ENCODE results near the gene NMT1.

GRCh38 chr17:45138911-45139532 lies 77.9 kb downstream of the NMT1 start:
- TF ChIP-seq TAF1 (conservative IDR thresholded peaks at IDR 0.05) = no peak
- TF ChIP-seq, protein P1, sequence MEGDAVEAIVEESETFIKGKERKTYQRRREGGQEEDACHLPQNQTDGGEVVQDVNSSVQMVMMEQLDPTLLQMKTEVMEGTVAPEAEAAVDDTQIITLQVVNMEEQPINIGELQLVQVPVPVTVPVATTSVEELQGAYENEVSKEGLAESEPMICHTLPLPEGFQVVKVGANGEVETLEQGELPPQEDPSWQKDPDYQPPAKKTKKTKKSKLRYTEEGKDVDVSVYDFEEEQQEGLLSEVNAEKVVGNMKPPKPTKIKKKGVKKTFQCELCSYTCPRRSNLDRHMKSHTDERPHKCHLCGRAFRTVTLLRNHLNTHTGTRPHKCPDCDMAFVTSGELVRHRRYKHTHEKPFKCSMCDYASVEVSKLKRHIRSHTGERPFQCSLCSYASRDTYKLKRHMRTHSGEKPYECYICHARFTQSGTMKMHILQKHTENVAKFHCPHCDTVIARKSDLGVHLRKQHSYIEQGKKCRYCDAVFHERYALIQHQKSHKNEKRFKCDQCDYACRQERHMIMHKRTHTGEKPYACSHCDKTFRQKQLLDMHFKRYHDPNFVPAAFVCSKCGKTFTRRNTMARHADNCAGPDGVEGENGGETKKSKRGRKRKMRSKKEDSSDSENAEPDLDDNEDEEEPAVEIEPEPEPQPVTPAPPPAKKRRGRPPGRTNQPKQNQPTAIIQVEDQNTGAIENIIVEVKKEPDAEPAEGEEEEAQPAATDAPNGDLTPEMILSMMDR (IDR thresholded peaks at IDR 0.05; ENCODE audit: low read depth, low read length, missing input control) = no peak
- no peak for TF ChIP-seq MAX (IDR thresholded peaks at IDR 0.05)
- TF ChIP-seq, protein P2, sequence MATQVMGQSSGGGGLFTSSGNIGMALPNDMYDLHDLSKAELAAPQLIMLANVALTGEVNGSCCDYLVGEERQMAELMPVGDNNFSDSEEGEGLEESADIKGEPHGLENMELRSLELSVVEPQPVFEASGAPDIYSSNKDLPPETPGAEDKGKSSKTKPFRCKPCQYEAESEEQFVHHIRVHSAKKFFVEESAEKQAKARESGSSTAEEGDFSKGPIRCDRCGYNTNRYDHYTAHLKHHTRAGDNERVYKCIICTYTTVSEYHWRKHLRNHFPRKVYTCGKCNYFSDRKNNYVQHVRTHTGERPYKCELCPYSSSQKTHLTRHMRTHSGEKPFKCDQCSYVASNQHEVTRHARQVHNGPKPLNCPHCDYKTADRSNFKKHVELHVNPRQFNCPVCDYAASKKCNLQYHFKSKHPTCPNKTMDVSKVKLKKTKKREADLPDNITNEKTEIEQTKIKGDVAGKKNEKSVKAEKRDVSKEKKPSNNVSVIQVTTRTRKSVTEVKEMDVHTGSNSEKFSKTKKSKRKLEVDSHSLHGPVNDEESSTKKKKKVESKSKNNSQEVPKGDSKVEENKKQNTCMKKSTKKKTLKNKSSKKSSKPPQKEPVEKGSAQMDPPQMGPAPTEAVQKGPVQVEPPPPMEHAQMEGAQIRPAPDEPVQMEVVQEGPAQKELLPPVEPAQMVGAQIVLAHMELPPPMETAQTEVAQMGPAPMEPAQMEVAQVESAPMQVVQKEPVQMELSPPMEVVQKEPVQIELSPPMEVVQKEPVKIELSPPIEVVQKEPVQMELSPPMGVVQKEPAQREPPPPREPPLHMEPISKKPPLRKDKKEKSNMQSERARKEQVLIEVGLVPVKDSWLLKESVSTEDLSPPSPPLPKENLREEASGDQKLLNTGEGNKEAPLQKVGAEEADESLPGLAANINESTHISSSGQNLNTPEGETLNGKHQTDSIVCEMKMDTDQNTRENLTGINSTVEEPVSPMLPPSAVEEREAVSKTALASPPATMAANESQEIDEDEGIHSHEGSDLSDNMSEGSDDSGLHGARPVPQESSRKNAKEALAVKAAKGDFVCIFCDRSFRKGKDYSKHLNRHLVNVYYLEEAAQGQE (IDR thresholded peaks at IDR 0.05) = no peak
- no peak for TF ChIP-seq EGR1 (IDR thresholded peaks at IDR 0.05; ENCODE audit: low read depth in 2 of 2)
- TF ChIP-seq RAD21 (IDR thresholded peaks at IDR 0.05) = no peak
- TF ChIP-seq SP1 (IDR thresholded peaks at IDR 0.05) = no peak
